GM23248 (cell line): ENCODE data around the gene DNAJC7. TPM values are rescaled to one million over a fixed set of nuclear protein-coding genes. Genes with fewer than 3 reads are reported as not detected.
"Not testable (repeated sequence)": the region's sequence is repeated elsewhere in the genome, so short reads cannot be mapped to it uniquely, and the experiment has no call there.

Source experiments
- DNase-seq: peaks from one replicate; pipeline ENCODE4 v3.0.0-alpha.2; 2015
- H2AFZ ChIP-seq: fragments of 200-600 bp; sonication (generic); 2 replicates; pipeline ENCODE4 v1.6.1; 2016; ENCODE audit warnings: antibody characterized with exemption
- H3F3A ChIP-seq: fragments of 200-600 bp; sonication (generic); 2 replicates; pipeline ENCODE4 v1.6.1; 2016; ENCODE audit warnings: mild to moderate bottlenecking, antibody characterized with exemption, mixed run types; ENCODE audit not compliant: insufficient read depth
- H3K27ac ChIP-seq: fragments of 200-600 bp; sonication (generic); 2 replicates; pipeline ENCODE4 v1.5.1; 2016; ENCODE audit warnings: mild to moderate bottlenecking
- H3K27me3 ChIP-seq: fragments of 200-600 bp; sonication (generic); replicated peaks from 2 replicates; pipeline ENCODE4 v1.6.1; 2016; ENCODE audit warnings: mild to moderate bottlenecking; ENCODE audit not compliant: insufficient read depth
- H3K36me3 ChIP-seq: fragments of 200-600 bp; sonication (generic); 2 replicates; pipeline ENCODE4 v1.6.1; 2016; ENCODE audit warnings: low read depth, mild to moderate bottlenecking
- H3K4me1 ChIP-seq: fragments of 200-600 bp; sonication (generic); 2 replicates; pipeline ENCODE4 v1.6.1; 2016; ENCODE audit warnings: mild to moderate bottlenecking; ENCODE audit not compliant: insufficient read depth
- H3K4me2 ChIP-seq: fragments of 200-600 bp; sonication (generic); one replicate; pipeline ENCODE4 v1.6.1; 2016; ENCODE audit warnings: mild to moderate bottlenecking; ENCODE audit not compliant: unreplicated experiment
- H3K4me3 ChIP-seq: fragments of 200-600 bp; sonication (generic); 2 replicates; pipeline ENCODE4 v1.5.1; 2016; ENCODE audit warnings: mild to moderate bottlenecking
- H3K79me2 ChIP-seq: fragments of 200-600 bp; sonication (generic); 2 replicates; pipeline ENCODE4 v1.6.1; 2016; ENCODE audit warnings: mild to moderate bottlenecking; ENCODE audit not compliant: insufficient read depth
- H3K9ac ChIP-seq: fragments of 200-600 bp; sonication (generic); 2 replicates; pipeline ENCODE4 v1.6.1; 2016; ENCODE audit warnings: mild to moderate bottlenecking
- H3K9me2 ChIP-seq: fragments of 200-600 bp; sonication (generic); 2 replicates; pipeline ENCODE4 v1.6.1; 2016; ENCODE audit warnings: mixed run types, mild to moderate bottlenecking, moderate library complexity; ENCODE audit not compliant: insufficient read depth
- H3K9me3 ChIP-seq: fragments of 200-600 bp; sonication (generic); one replicate; pipeline ENCODE4 v1.6.1; 2017; ENCODE audit warnings: low read depth
- H4K20me1 ChIP-seq: fragments of 200-600 bp; sonication (generic); 2 replicates; pipeline ENCODE4 v1.6.0; 2016; ENCODE audit not compliant: insufficient read depth
- EZH2 ChIP-seq: fragments of 200-600 bp; sonication (generic); IDR thresholded peaks from 2 replicates; pipeline ENCODE4 v1.6.1; 2018; ENCODE audit warnings: antibody characterized with exemption, mild to moderate bottlenecking; ENCODE audit not compliant: insufficient read depth, poor library complexity, severe bottlenecking
- EZH2phosphoT487 ChIP-seq: fragments of 200-600 bp; sonication (generic); IDR thresholded peaks from 2 replicates; pipeline ENCODE4 v1.6.1; 2018; ENCODE audit warnings: antibody characterized with exemption, moderate library complexity, mild to moderate bottlenecking, low read depth; ENCODE audit not compliant: insufficient read depth
- WGBS, 2 experiments: methylation state at CpG; one replicate each; pipeline ENCODE4 v1.1.6; 2015 to 2017; ENCODE audit warnings: low lambda C conversion rate in 2 of 2, low coverage in 1 of 2; ENCODE audit errors: missing lambda C conversion rate in 2 of 2; 5-methylcytosine and 5-hydroxymethylcytosine counted together
- in situ Hi-C: fragments of 300-500 bp; cut with MboI; formaldehyde crosslinking; loops from 2 replicates; pipeline ENCODE4 v1.15.0; 2020
- polyA plus RNA-seq: library from polyadenylated mRNA; unstranded; fragments of >200 nt; fragmentation: Nextera tagmentation; extraction: Ambion mirVana; gene quantifications from 2 replicates; pipeline ENCODE4 v1.2.1, GENCODE V29; 2016
- total RNA-seq: library from RNA; depleted of rRNA; stranded (reverse); fragments of >200 nt; shearing (Covaris generic); gene quantifications from 2 replicates; pipeline ENCODE4 v1.2.3, GENCODE V29; 2014

DNAJC7 gene
- total and polyA plus RNA-seq, 2 experiments from 2014 or later, result 61.6 to 73.5 TPM

DNA sequence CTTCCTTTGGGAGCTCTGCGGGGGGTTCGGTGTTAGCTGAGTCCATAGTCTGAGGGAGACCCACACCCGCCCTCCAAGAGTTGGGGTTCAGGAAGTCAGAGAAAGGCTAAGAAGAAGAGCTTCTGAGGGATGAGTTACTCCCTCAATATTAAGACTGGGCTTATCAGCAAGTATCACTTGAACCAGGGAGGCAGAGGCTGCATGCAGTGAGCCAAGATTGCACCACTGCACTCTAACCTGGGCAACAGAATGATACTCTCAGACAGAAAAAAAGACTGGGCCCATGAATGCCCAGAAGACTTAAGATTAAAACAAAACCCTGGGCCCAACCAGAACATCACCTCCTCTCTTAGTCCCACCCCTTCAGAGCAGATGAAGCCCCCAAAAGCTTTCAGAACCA, 8.7 kb upstream of the DNAJC7 start:
- Histone ChIP-seq H3F3A (peaks cover 28% of the 10 kb centered on the region), H3K27ac (no peak overlapping the region), H3K9me3 (no peaks in the 10 kb centered on the region), H3K4me1 (peaks cover 13% of the 10 kb centered on the region), H3K4me3 (no peak overlapping the region), H3K9me2 (no peaks in the 10 kb centered on the region), H4K20me1 (no peaks in the 10 kb centered on the region), H3K79me2 (peaks cover 11% of the 10 kb centered on the region), H3K9ac (no peak overlapping the region), H3K27me3 (no peaks in the 10 kb centered on the region), H3K4me2 (no peak overlapping the region), H2AFZ (no peak overlapping the region), H3K36me3 (no peaks in the 10 kb centered on the region; the same call in 1 of the 2 replicates)
- no peak for DNase-seq
- in situ Hi-C loops, result no loop called here
- WGBS, 2 experiments, result 82 to 90% methylated on average over 3 of the region's 3 CpGs
- TF ChIP-seq EZH2 (no peak), EZH2phosphoT487 (no peak)

- Histone ChIP-seq H2AFZ (0 out of 2 replicates have a peak overlapping the region, but pooled peaks have one; percentile 38), H3K4me1 (peaks cover 16% of the 10 kb centered on the region), H3K9me2 (no peaks in the 10 kb centered on the region), H3K9me3 (no peaks in the 10 kb centered on the region), H3F3A (peaks cover 28% of the 10 kb centered on the region), H3K4me3 (no peak overlapping the region), H4K20me1 (no peaks in the 10 kb centered on the region), H3K9ac (0 out of 2 replicates have a peak overlapping the region, but pooled peaks have one; percentile 21), H3K4me2 (peak overlapping the region; percentile 62), H3K79me2 (peaks cover 19% of the 10 kb centered on the region), H3K27me3 (no peaks in the 10 kb centered on the region), H3K27ac (peak overlapping the region; percentile 44), H3K36me3 (no peaks in the 10 kb centered on the region; the same call in 1 of the 2 replicates)
- TF ChIP-seq EZH2phosphoT487, result no peak
- no peak for TF ChIP-seq EZH2
- 63 to 69% methylated on average over 8 of the region's 8 CpGs for WGBS, 2 experiments
- no peak for DNase-seq
- in situ Hi-C loops, result no loop called here
Observed at GRCh38 chr17:42025191-42025579, 7.9 kb upstream of the DNAJC7 start.

DNA sequence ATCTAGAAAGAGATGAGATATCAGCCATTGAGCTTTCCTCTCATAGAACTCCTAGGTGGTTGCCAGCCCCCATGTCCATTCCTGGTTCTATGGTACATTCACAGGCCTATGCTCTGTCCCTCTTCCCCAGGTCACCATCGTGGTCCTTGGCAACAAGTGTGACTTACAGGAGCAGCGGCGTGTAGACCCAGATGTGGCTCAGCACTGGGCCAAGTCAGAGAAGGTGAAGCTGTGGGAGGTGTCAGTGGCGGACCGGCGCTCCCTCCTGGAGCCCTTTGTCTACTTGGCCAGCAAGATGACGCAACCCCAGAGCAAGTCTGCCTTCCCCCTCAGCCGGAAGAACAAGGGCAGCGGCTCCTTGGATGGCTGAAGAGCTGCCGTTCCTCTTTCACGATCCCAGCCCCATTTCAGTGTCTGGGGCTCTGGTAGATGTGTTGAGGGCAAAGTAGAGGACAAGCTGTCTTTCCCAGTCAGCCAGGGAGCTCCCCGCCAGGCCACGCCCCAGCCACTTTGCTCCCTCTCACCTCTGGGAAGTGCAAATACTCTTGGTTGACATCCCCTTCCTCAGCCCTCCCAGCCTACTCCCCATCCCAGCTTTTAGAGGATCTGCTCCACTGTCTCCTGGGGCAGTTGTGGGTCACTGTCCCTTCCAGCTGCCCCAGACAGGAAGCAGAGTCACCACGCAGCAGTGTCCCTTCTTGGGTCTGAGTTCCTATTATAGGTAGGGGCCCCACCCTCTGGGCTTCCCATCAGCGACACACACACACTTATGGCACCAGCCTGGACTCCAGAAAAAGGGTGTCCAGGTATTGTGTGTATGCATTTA, 6.5 kb upstream of the DNAJC7 start:
- 0 out of 2 replicates have a peak overlapping the region, but pooled peaks have one; percentile 7 for H3K27ac ChIP-seq
- peaks cover 28% of the 10 kb centered on the region for H3F3A ChIP-seq
- TF ChIP-seq EZH2phosphoT487, result no peak
- no peak for TF ChIP-seq EZH2
- peaks cover 30% of the 10 kb centered on the region for H3K79me2 ChIP-seq
- H3K36me3 ChIP-seq, result no peaks in the 10 kb centered on the region; the same call in 1 of the 2 replicates
- no peaks in the 10 kb centered on the region for H3K9me2 ChIP-seq
- H3K4me1 ChIP-seq, result peaks cover 16% of the 10 kb centered on the region
- no peak overlapping the region for H2AFZ ChIP-seq
- no peak overlapping the region for H3K4me3 ChIP-seq
- H3K9me3 ChIP-seq, result no peaks in the 10 kb centered on the region
- in situ Hi-C loops, result no loop called here
- H3K4me2 ChIP-seq, result no peak overlapping the region
- no peaks in the 10 kb centered on the region for H4K20me1 ChIP-seq
- no peak overlapping the region for H3K9ac ChIP-seq
- 91% methylated on average over 15 of the region's 15 CpGs for WGBS, 2 experiments
- DNase-seq, result no peak
- no peaks in the 10 kb centered on the region for H3K27me3 ChIP-seq

DNA sequence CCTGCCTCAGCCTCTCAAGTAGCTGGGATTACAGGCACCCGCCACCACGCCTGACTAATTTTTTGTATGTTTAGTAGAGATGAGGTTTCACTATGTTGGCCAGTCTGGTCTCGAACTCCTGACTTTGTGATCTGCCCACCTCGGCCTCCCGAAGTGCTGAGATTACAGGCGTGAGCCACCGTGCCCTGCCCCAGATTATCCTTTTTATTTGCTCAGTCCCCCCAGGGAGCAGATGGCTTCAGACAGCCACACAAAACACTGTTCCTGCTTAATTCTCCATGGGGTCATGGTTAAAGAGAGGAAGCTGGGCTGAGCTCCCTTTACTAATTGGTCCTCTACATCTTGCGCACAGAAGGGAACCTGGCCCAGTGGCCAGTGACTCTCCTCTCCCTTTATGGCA, 3.6 kb upstream of the DNAJC7 start:
- H3F3A ChIP-seq, result peaks cover 27% of the 10 kb centered on the region
- H3K9me3 ChIP-seq, in situ Hi-C loops, H3K36me3 ChIP-seq, H3K27me3 ChIP-seq, H2AFZ ChIP-seq, H4K20me1 ChIP-seq, DNase-seq, H3K9me2 ChIP-seq: not testable (repeated sequence)
- peak overlapping the region; percentile 94 for H3K4me2 ChIP-seq
- peak overlapping the region; percentile 69; the same call in 1 of the 2 replicates for H3K27ac ChIP-seq
- peaks cover 44% of the 10 kb centered on the region for H3K79me2 ChIP-seq
- 58 to 59% methylated on average over 8 of the region's 8 CpGs for WGBS, 2 experiments
- H3K9ac ChIP-seq, result peak overlapping the region; percentile 93
- peaks cover 19% of the 10 kb centered on the region for H3K4me1 ChIP-seq
- peak overlapping the region; percentile 87 for H3K4me3 ChIP-seq
